Kidney (tissue), 14 donors: Measurements from ENCODE around the gene TRAPPC12. TPM values are rescaled to one million over a fixed set of nuclear protein-coding genes. Genes with fewer than 3 reads are reported as not detected.

ENCODE experiments used
- DNase-seq, 5 donors: peaks; one replicate each; pipeline ENCODE4 v3.0.0-alpha.2; 2013 to 2020
- FAIRE-seq: peaks from 2 replicates; lab custom pipeline; 2012; peaks lifted over from hg19 to GRCh38; lab: Jason Lieb, UNC
- H3K27ac ChIP-seq, 2 donors: one replicate each; pipeline ENCODE4 v1.7.0; 2013; ENCODE audit warnings: low read depth in 2 of 2, low read length in 2 of 2, inconsistent platforms in 1 of 2
- H3K27me3 ChIP-seq: one replicate; pipeline ENCODE4 v1.7.1; 2013; ENCODE audit warnings: low read length, inconsistent platforms; ENCODE audit not compliant: control insufficient read depth, insufficient read depth
- H3K36me3 ChIP-seq, 3 donors: one replicate each; pipeline versions ENCODE4 v1.7.0 to v1.7.1; 2013; ENCODE audit warnings: low read length in 3 of 3, control low read depth in 1 of 3, inconsistent platforms in 1 of 3; ENCODE audit not compliant: insufficient read depth in 3 of 3, control insufficient read depth in 2 of 3
- H3K4me1 ChIP-seq, 3 donors: one replicate each; pipeline versions ENCODE4 v1.7.0 to v1.7.1; 2013; ENCODE audit warnings: low read length in 3 of 3, inconsistent platforms in 1 of 3, low read depth in 1 of 3; ENCODE audit not compliant: control insufficient read depth in 2 of 3, insufficient read depth in 2 of 3
- H3K4me3 ChIP-seq, 3 donors: one replicate each; pipeline versions ENCODE4 v1.7.0 to v1.8.1; 2013; ENCODE audit warnings: low read length in 3 of 3, control low read depth in 1 of 3, inconsistent platforms in 1 of 3
- H3K9ac ChIP-seq, 3 donors: one replicate each; pipeline versions ENCODE4 v1.7.0 to v1.7.1; 2013; ENCODE audit warnings: low read length in 3 of 3, control low read depth in 1 of 3, inconsistent platforms in 1 of 3
- H3K9me3 ChIP-seq, 3 donors: one replicate each; pipeline versions ENCODE4 v1.7.0 to v1.7.1; 2013; ENCODE audit warnings: low read length in 3 of 3, control low read depth in 1 of 3, inconsistent platforms in 1 of 3; ENCODE audit not compliant: control insufficient read depth in 2 of 3, insufficient read depth in 1 of 3
- CTCF ChIP-seq: IDR thresholded peaks from 3 replicates; pipeline ENCODE4 v1.5.1; 2012; ENCODE audit warnings: mild to moderate bottlenecking, moderate library complexity, borderline replicate concordance; ENCODE audit not compliant: insufficient read depth; ENCODE audit errors: extremely low read depth
- intact Hi-C: fragments of 100-400 bp; cut with DNase I; formaldehyde crosslinking; loops from one replicate; pipeline ENCODE4 v1.11.1; 2022
- polyA plus RNA-seq: library from polyadenylated mRNA; stranded (reverse); fragments of 350-450 nt; fragmentation: Illumina TruSeq; extraction: RNeasy Lipid Tissue Mini Kit (QIAGEN cat#74804); gene quantifications from one replicate; pipeline ENCODE4 v1.2.3, GENCODE V29; 2014; ENCODE audit warnings: low read depth, low replicate concordance; ENCODE audit not compliant: insufficient read depth
- total RNA-seq: library from RNA; stranded (reverse); fragmentation: NEBNext Ultra II Directional; extraction: Animal tissue kit (Norgen Biotek cat#: 25700); gene quantifications from one replicate; pipeline ENCODE4 v1.2.1, GENCODE V29; 2021
- donor health status: control.
- donor health status: control.
- donor health status: control.
- donor health status: control.
- donor health status: control.
- donor health status: DM: yes; HTN: yes; CAD: no.
- donor health status: Normal renal cell carcinoma (clear cell type).

The TRAPPC12 gene
- total and polyA plus RNA-seq, 2 donors from 2014 or later, result 81.6 to 104 TPM

GRCh38 chr2:3480352-3481010 is 101.0 kb downstream of the TRAPPC12 start:
- H3K9ac ChIP-seq, result no peak overlapping the region
- TF ChIP-seq CTCF, result no peak
- H3K36me3 ChIP-seq, result peaks cover 0 to 17% (median 14%) of the 10 kb centered on the region in 3 donors
- intact Hi-C loops, result no loop called here
- no peak overlapping the region for H3K4me3 ChIP-seq
- FAIRE-seq (no peak), DNase-seq (peak in 3 of 5 donors; percentile 34 to 64 (median 37))
- H3K9me3 ChIP-seq, result no peaks in the 10 kb centered on the region
- H3K27ac ChIP-seq, result no peak overlapping the region
- H3K4me1 ChIP-seq, result no peaks in the 10 kb centered on the region
- no peaks in the 10 kb centered on the region for H3K27me3 ChIP-seq

GRCh38 chr2:3481011-3481400 is 101.5 kb downstream of the TRAPPC12 start:
- Histone ChIP-seq H3K9ac (no peak overlapping the region), H3K4me3 (no peak overlapping the region), H3K27ac (no peak overlapping the region), H3K27me3 (no peaks in the 10 kb centered on the region), H3K4me1 (no peaks in the 10 kb centered on the region), H3K36me3 (peaks cover 0 to 17% (median 10%) of the 10 kb centered on the region in 3 donors), H3K9me3 (no peaks in the 10 kb centered on the region)
- TF ChIP-seq CTCF, result no peak
- intact Hi-C loops, result no loop called here
- FAIRE-seq, result no peak
- no peak for DNase-seq

- H3K4me1 ChIP-seq, result no peaks in the 10 kb centered on the region
- H3K4me3 ChIP-seq, result no peak overlapping the region
- no peak for DNase-seq
- H3K27me3 ChIP-seq, result no peaks in the 10 kb centered on the region
- no peaks in the 10 kb centered on the region for H3K9me3 ChIP-seq
- no peak overlapping the region for H3K9ac ChIP-seq
- H3K27ac ChIP-seq, result no peak overlapping the region
- FAIRE-seq, result no peak
- H3K36me3 ChIP-seq, result peaks cover 0 to 13% (median 8%) of the 10 kb centered on the region in 3 donors
- TF ChIP-seq CTCF, result no peak
- intact Hi-C loops, result no loop called here
Measured at GRCh38 chr2:3481736-3482362, 102.4 kb downstream of the TRAPPC12 start.
